Muscle layer of duodenum (tissue), 2 donors: ENCODE measurements around the gene FKBP11.

ENCODE experiments used
- H3K27ac ChIP-seq: one replicate; pipeline ENCODE4 v1.7.0; 2013; ENCODE audit warnings: mild to moderate bottlenecking, low read length
- H3K27me3 ChIP-seq: one replicate; pipeline ENCODE4 v1.7.0; 2013; ENCODE audit warnings: low read depth, mild to moderate bottlenecking, control low read depth, low read length
- H3K36me3 ChIP-seq, 2 donors: one replicate each; pipeline ENCODE4 v1.7.0; 2013; ENCODE audit warnings: low read length in 2 of 2, control low read depth in 1 of 2, mild to moderate bottlenecking in 1 of 2; ENCODE audit not compliant: insufficient read depth in 2 of 2, control insufficient read depth in 1 of 2
- H3K4me1 ChIP-seq, 2 donors: one replicate each; pipeline ENCODE4 v1.7.0; 2013; ENCODE audit warnings: low read length in 2 of 2, mild to moderate bottlenecking in 2 of 2, control low read depth in 1 of 2, moderate library complexity in 1 of 2; ENCODE audit not compliant: insufficient read depth in 2 of 2, control insufficient read depth in 1 of 2
- H3K4me3 ChIP-seq, 2 donors: one replicate each; pipeline ENCODE4 v1.7.0; 2013; ENCODE audit warnings: low read length in 2 of 2, low read depth in 1 of 2, mild to moderate bottlenecking in 1 of 2
- H3K9me3 ChIP-seq, 2 donors: one replicate each; pipeline ENCODE4 v1.7.0; 2013; ENCODE audit warnings: low read length in 2 of 2, control low read depth in 1 of 2, mild to moderate bottlenecking in 1 of 2; ENCODE audit not compliant: control insufficient read depth in 1 of 2
- donor health status: healthy.

The FKBP11 gene

GRCh38 chr12:48952691-48953090, 27.4 kb upstream of the FKBP11 start:
- H3K27me3 ChIP-seq: no peaks in the 10 kb centered on the region
- H3K4me1 ChIP-seq: peaks cover 9% of the 10 kb centered on the region in 2 donors
- no peak overlapping the region for H3K27ac ChIP-seq
- no peaks in the 10 kb centered on the region for H3K9me3 ChIP-seq
- H3K36me3 ChIP-seq: peaks cover 0 to 8% of the 10 kb centered on the region in 2 donors
- no peak overlapping the region for H3K4me3 ChIP-seq

- no peaks in the 10 kb centered on the region for H3K9me3 ChIP-seq
- H3K27me3 ChIP-seq: no peaks in the 10 kb centered on the region
- no peak overlapping the region for H3K4me3 ChIP-seq
- peaks cover 0 to 5% of the 10 kb centered on the region in 2 donors for H3K36me3 ChIP-seq
- peaks cover 0 to 9% of the 10 kb centered on the region in 2 donors for H3K4me1 ChIP-seq
- H3K27ac ChIP-seq: no peak overlapping the region
These were observed 22.4 kb upstream of the FKBP11 start for GRCh38 chr12:48947727-48948126.

GRCh38 chr12:48946943-48947342, 21.7 kb upstream of the FKBP11 start:
- no peak overlapping the region for H3K4me3 ChIP-seq
- no peaks in the 10 kb centered on the region for H3K27me3 ChIP-seq
- H3K9me3 ChIP-seq: no peaks in the 10 kb centered on the region
- no peaks in the 10 kb centered on the region for H3K36me3 ChIP-seq
- no peak overlapping the region for H3K27ac ChIP-seq
- H3K4me1 ChIP-seq: peaks cover 0 to 9% of the 10 kb centered on the region in 2 donors

GRCh38 chr12:48946205-48946604, 20.9 kb upstream of the FKBP11 start:
- no peaks in the 10 kb centered on the region for H3K36me3 ChIP-seq
- no peak overlapping the region for H3K4me3 ChIP-seq
- peaks cover 0 to 9% of the 10 kb centered on the region in 2 donors for H3K4me1 ChIP-seq
- H3K9me3 ChIP-seq: no peaks in the 10 kb centered on the region
- no peak overlapping the region for H3K27ac ChIP-seq
- H3K27me3 ChIP-seq: no peaks in the 10 kb centered on the region

GRCh38 chr12:48943221-48943620, 17.9 kb upstream of the FKBP11 start:
- Histone ChIP-seq H3K36me3 (peaks cover 22 to 24% of the 10 kb centered on the region in 2 donors), H3K27ac (no peak overlapping the region), H3K4me3 (no peak overlapping the region), H3K9me3 (no peaks in the 10 kb centered on the region), H3K27me3 (no peaks in the 10 kb centered on the region), H3K4me1 (peaks cover 0 to 9% of the 10 kb centered on the region in 2 donors)

- H3K27ac ChIP-seq: no peak overlapping the region
- no peaks in the 10 kb centered on the region for H3K4me1 ChIP-seq
- peaks cover 38 to 44% of the 10 kb centered on the region in 2 donors for H3K36me3 ChIP-seq
- H3K4me3 ChIP-seq: no peak overlapping the region
- no peaks in the 10 kb centered on the region for H3K27me3 ChIP-seq
- no peaks in the 10 kb centered on the region for H3K9me3 ChIP-seq
These were observed 14.9 kb upstream of the FKBP11 start for GRCh38 chr12:48940181-48940580.

GRCh38 chr12:48938805-48939204, 13.5 kb upstream of the FKBP11 start:
- Histone ChIP-seq H3K27ac (no peak overlapping the region), H3K27me3 (no peaks in the 10 kb centered on the region), H3K4me3 (no peak overlapping the region), H3K9me3 (no peaks in the 10 kb centered on the region), H3K4me1 (no peaks in the 10 kb centered on the region), H3K36me3 (peaks cover 39 to 46% of the 10 kb centered on the region in 2 donors)

GRCh38 chr12:48937170-48937569, 11.9 kb upstream of the FKBP11 start:
- no peak overlapping the region for H3K4me3 ChIP-seq
- H3K4me1 ChIP-seq: no peaks in the 10 kb centered on the region
- H3K27ac ChIP-seq: no peak overlapping the region
- H3K9me3 ChIP-seq: no peaks in the 10 kb centered on the region
- no peaks in the 10 kb centered on the region for H3K27me3 ChIP-seq
- H3K36me3 ChIP-seq: peaks cover 47 to 57% of the 10 kb centered on the region in 2 donors

GRCh38 chr12:48936379-48936979, 11.2 kb upstream of the FKBP11 start:
- Histone ChIP-seq H3K27ac (no peak overlapping the region), H3K4me3 (no peak overlapping the region), H3K36me3 (peaks cover 49 to 57% of the 10 kb centered on the region in 2 donors), H3K9me3 (no peaks in the 10 kb centered on the region), H3K4me1 (no peaks in the 10 kb centered on the region), H3K27me3 (no peaks in the 10 kb centered on the region)

GRCh38 chr12:48934312-48934706, 9.0 kb upstream of the FKBP11 start:
- H3K27me3 ChIP-seq: no peaks in the 10 kb centered on the region
- H3K4me3 ChIP-seq: no peak overlapping the region
- peaks cover 41 to 53% of the 10 kb centered on the region in 2 donors for H3K36me3 ChIP-seq
- no peaks in the 10 kb centered on the region for H3K4me1 ChIP-seq
- H3K27ac ChIP-seq: no peak overlapping the region
- H3K9me3 ChIP-seq: no peaks in the 10 kb centered on the region

GRCh38 chr12:48933664-48934311, 8.5 kb upstream of the FKBP11 start:
- no peaks in the 10 kb centered on the region for H3K27me3 ChIP-seq
- no peak overlapping the region for H3K4me3 ChIP-seq
- no peaks in the 10 kb centered on the region for H3K4me1 ChIP-seq
- no peaks in the 10 kb centered on the region for H3K9me3 ChIP-seq
- H3K27ac ChIP-seq: no peak overlapping the region
- H3K36me3 ChIP-seq: peaks cover 36 to 48% of the 10 kb centered on the region in 2 donors

- Histone ChIP-seq H3K36me3 (peaks cover 34 to 41% of the 10 kb centered on the region in 2 donors), H3K4me1 (no peaks in the 10 kb centered on the region), H3K4me3 (no peak overlapping the region), H3K27me3 (no peaks in the 10 kb centered on the region), H3K9me3 (no peaks in the 10 kb centered on the region), H3K27ac (no peak overlapping the region)
These were observed 7.6 kb upstream of the FKBP11 start for GRCh38 chr12:48932878-48933277.
